Measurements from ENCODE around the gene DFFB.
"Not testable (repeated sequence)": the region's sequence is repeated elsewhere in the genome, so short reads cannot be mapped to it uniquely, and the experiment has no call there.

DFFB gene

GRCh38 chr1:3856923-3857790 is at the start of gene DFFB, which contains the start of gene CEP104:
Gene DFFB, plus strand, starts transcription at chr1:3857476. Its CDS starts 128 bp downstream, at chr1:3857604.
Gene CEP104, minus strand, starts transcription at chr1:3857211. Its CDS starts 4,804 bp downstream, at chr1:3852407.
- peak; percentile 98 for DNase-seq

GRCh38 chr1:3807769-3808168 is 49.5 kb upstream of the DFFB start:
- no peak for DNase-seq

- DNase-seq: no peak
These were observed 47.6 kb upstream of the DFFB start for GRCh38 chr1:3809680-3810079.

GRCh38 chr1:3810149-3810761 is 47.0 kb upstream of the DFFB start:
- DNase-seq: not testable (repeated sequence)

GRCh38 chr1:3811595-3811911 is 45.7 kb upstream of the DFFB start:
- DNase-seq: no peak

- no peak for DNase-seq
These were observed 43.2 kb upstream of the DFFB start for GRCh38 chr1:3814065-3814464.

GRCh38 chr1:3814771-3815561 is 42.3 kb upstream of the DFFB start:
- no peak for DNase-seq

- DNase-seq: no peak
These were observed 40.7 kb upstream of the DFFB start for GRCh38 chr1:3816331-3817137.

- no peak for DNase-seq
These were observed 40.0 kb upstream of the DFFB start for GRCh38 chr1:3817138-3817740.

GRCh38 chr1:3817821-3818597 is 39.3 kb upstream of the DFFB start:
- no peak for DNase-seq

GRCh38 chr1:3819771-3820200 is 37.5 kb upstream of the DFFB start:
- DNase-seq: no peak

- DNase-seq: no peak
These were observed 37.0 kb upstream of the DFFB start for GRCh38 chr1:3820316-3820715.

GRCh38 chr1:3821004-3821403 is 36.3 kb upstream of the DFFB start:
- DNase-seq: no peak

- no peak for DNase-seq
These were observed 35.8 kb upstream of the DFFB start for GRCh38 chr1:3821447-3821846.

GRCh38 chr1:3821908-3822307 is 35.4 kb upstream of the DFFB start:
- DNase-seq: no peak

- no peak for DNase-seq
These were observed 34.9 kb upstream of the DFFB start for GRCh38 chr1:3822421-3822820.

GRCh38 chr1:3824650-3825049 is 32.6 kb upstream of the DFFB start:
- no peak for DNase-seq

GRCh38 chr1:3825356-3825755 is 31.9 kb upstream of the DFFB start:
- no peak for DNase-seq

- no peak for DNase-seq
These were observed 29.4 kb upstream of the DFFB start for GRCh38 chr1:3827813-3828307.

GRCh38 chr1:3828391-3828790 is 28.9 kb upstream of the DFFB start:
- DNase-seq: no peak

GRCh38 chr1:3831689-3832088 is 25.6 kb upstream of the DFFB start:
- DNase-seq: no peak
